OCI-LY7 (cell line): ENCODE measurements around the gene KCNJ5.
A peak's percentile ranks its signal among the peaks of the same experiment; 100 is the strongest.

Source experiments
- EZH2phosphoT487 ChIP-seq: fragments of 200-600 bp; sonication (generic); IDR thresholded peaks from 2 replicates; pipeline ENCODE4 v1.6.1; 2018; ENCODE audit warnings: low read depth, borderline replicate concordance, mild to moderate bottlenecking, mixed run types, antibody characterized with exemption, low read length, moderate library complexity, mixed read lengths
- TF ChIP-seq, protein P1 (sequence below): fragments of 200-600 bp; sonication (generic); conservative IDR thresholded peaks from 2 replicates; pipeline ENCODE4 v1.5.1; 2014; ENCODE audit warnings: mild to moderate bottlenecking, antibody characterized with exemption, low read length, moderate library complexity, mixed read lengths

DNA sequence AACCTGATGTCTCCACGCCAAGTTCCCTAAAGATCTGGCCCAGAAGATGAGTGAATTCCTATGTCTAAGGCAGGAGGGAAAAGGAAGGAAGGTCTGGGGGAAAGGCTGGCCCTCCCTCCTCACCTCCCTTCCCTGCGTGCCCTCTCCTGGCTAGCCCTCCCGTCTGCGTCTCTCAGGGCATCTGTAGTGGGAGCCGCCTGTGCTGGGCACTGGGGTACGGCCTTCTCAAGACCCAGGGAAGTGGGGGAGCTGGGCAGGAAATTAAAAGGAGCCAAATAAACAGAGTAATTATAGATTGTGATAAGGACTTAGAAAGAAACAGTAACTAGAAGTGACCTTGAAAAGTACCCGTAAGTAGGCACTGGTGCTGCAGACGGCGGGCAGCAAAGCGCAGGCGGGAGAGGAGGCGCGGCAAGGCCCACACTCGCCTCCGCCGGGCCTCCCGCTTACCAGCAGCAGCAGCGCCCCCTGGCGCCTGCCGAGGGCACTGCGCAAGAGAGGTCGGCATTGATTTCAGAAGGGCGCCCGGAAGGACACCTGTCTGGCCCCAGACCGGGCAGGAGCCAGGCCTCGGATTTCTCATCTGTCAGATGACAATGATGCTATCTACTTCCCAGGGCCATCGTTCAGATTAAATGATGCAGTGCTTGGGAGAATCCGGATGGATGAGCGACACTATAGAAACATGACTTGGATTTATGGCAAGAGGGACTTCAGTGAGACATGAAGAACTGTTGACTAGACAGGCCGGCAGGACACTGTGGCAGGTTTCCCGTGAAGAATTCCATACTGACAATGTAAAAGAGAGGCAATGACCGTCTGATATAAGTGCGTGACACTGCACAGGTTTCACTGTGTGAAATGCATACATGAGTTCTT is 31.4 kb upstream of the KCNJ5 start:
- TF ChIP-seq, protein P1, sequence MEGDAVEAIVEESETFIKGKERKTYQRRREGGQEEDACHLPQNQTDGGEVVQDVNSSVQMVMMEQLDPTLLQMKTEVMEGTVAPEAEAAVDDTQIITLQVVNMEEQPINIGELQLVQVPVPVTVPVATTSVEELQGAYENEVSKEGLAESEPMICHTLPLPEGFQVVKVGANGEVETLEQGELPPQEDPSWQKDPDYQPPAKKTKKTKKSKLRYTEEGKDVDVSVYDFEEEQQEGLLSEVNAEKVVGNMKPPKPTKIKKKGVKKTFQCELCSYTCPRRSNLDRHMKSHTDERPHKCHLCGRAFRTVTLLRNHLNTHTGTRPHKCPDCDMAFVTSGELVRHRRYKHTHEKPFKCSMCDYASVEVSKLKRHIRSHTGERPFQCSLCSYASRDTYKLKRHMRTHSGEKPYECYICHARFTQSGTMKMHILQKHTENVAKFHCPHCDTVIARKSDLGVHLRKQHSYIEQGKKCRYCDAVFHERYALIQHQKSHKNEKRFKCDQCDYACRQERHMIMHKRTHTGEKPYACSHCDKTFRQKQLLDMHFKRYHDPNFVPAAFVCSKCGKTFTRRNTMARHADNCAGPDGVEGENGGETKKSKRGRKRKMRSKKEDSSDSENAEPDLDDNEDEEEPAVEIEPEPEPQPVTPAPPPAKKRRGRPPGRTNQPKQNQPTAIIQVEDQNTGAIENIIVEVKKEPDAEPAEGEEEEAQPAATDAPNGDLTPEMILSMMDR: peak; percentile 98
- TF ChIP-seq EZH2phosphoT487: no peak
